Measurements from ENCODE around the gene GSG1.

The GSG1 gene

GRCh38 chr12:13105781-13106180 lies 2.3 kb upstream of the GSG1 start:
- no peak for TF ChIP-seq USF1 (IDR thresholded peaks at IDR 0.05)
- TF ChIP-seq CEBPB (IDR thresholded peaks at IDR 0.05) = no peak
- no peak for TF ChIP-seq NFIC (IDR thresholded peaks at IDR 0.05)
- TF ChIP-seq REST (IDR thresholded peaks at IDR 0.05; ENCODE audit: low read depth) = no peak
- TF ChIP-seq TAF1 (IDR thresholded peaks at IDR 0.05; ENCODE audit: low read depth) = no peak
- no peak for TF ChIP-seq TCF12 (IDR thresholded peaks at IDR 0.05; ENCODE audit: low read depth)
- no peak for TF ChIP-seq EP300 (IDR thresholded peaks at IDR 0.05; ENCODE audit: borderline replicate concordance)
- TF ChIP-seq TEAD4 (IDR thresholded peaks at IDR 0.05) = no peak
- no peak for TF ChIP-seq MAX (IDR thresholded peaks at IDR 0.05)
- TF ChIP-seq YY1 (IDR thresholded peaks at IDR 0.05; ENCODE audit: low read depth) = no peak
- no peak for TF ChIP-seq ZBTB7A (IDR thresholded peaks at IDR 0.05; ENCODE audit: low read depth)
- no peak for TF ChIP-seq RAD21 (IDR thresholded peaks at IDR 0.05; ENCODE audit: low read depth)
- no peak for TF ChIP-seq FOXM1 (IDR thresholded peaks at IDR 0.05; ENCODE audit: borderline replicate concordance, low read depth)
- TF ChIP-seq CREB1 (IDR thresholded peaks at IDR 0.05; ENCODE audit: low read depth) = no peak
- TF ChIP-seq EGR1 (IDR thresholded peaks at IDR 0.05) = no peak

- TF ChIP-seq TEAD4 (IDR thresholded peaks at IDR 0.05) (no peak), EP300 (IDR thresholded peaks at IDR 0.05; ENCODE audit: borderline replicate concordance) (no peak), REST (IDR thresholded peaks at IDR 0.05; ENCODE audit: low read depth) (no peak), TAF1 (IDR thresholded peaks at IDR 0.05; ENCODE audit: low read depth) (no peak), NFIC (IDR thresholded peaks at IDR 0.05) (no peak), FOXM1 (IDR thresholded peaks at IDR 0.05; ENCODE audit: borderline replicate concordance, low read depth) (no peak), TCF12 (IDR thresholded peaks at IDR 0.05; ENCODE audit: low read depth) (no peak), ZBTB7A (IDR thresholded peaks at IDR 0.05; ENCODE audit: low read depth) (no peak), USF1 (IDR thresholded peaks at IDR 0.05) (no peak), MAX (IDR thresholded peaks at IDR 0.05) (no peak)
These were observed 942 bp upstream of the GSG1 start for GRCh38 chr12:13104409-13104808.

GRCh38 chr12:13102461-13103195 lies 839 bp downstream of the GSG1 start:
- TF ChIP-seq CEBPB (IDR thresholded peaks at IDR 0.05) = no peak
- TF ChIP-seq FOXM1 (IDR thresholded peaks at IDR 0.05; ENCODE audit: borderline replicate concordance, low read depth) = no peak
- no peak for TF ChIP-seq REST (IDR thresholded peaks at IDR 0.05; ENCODE audit: low read depth)
- TF ChIP-seq ZBTB7A (IDR thresholded peaks at IDR 0.05; ENCODE audit: low read depth) = no peak
- TF ChIP-seq TEAD4 (IDR thresholded peaks at IDR 0.05) = no peak
- TF ChIP-seq CREB1 (IDR thresholded peaks at IDR 0.05; ENCODE audit: low read depth) = no peak

- TF ChIP-seq TCF12 (IDR thresholded peaks at IDR 0.05; ENCODE audit: low read depth) (0 out of 2 replicates have a peak, but pooled peaks have one; percentile 25), FOXM1 (IDR thresholded peaks at IDR 0.05; ENCODE audit: borderline replicate concordance, low read depth) (no peak), CEBPB (IDR thresholded peaks at IDR 0.05) (0 out of 2 replicates have a peak, but pooled peaks have one; percentile 12), TEAD4 (IDR thresholded peaks at IDR 0.05) (0 out of 2 replicates have a peak, but pooled peaks have one; percentile 9), USF1 (IDR thresholded peaks at IDR 0.05) (no peak), CREB1 (IDR thresholded peaks at IDR 0.05; ENCODE audit: low read depth) (no peak)
These were observed 1.6 kb downstream of the GSG1 start for GRCh38 chr12:13101821-13102375.
